ENCODE results near the gene DHX8.

DNA sequence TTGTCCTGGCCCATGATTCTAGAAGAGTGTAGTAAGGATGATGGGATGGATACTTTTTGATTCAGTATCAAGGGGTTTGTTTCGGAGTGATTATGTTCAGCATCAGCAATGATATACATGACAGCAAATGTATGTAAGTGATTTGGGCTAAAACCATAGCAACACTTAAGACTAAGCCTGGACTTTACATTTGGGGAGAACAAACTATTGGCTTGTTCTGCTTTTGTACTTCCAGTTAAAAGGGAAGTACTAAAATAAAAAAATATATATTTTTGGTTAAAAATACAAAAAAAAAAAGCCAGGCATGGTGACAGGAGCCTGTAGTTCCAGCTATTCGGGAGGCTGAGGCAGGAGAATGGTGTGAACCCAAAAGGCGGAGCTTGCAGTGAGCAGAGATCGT lies 20.5 kb upstream of the DHX8 start:
- TF ChIP-seq, protein P1, sequence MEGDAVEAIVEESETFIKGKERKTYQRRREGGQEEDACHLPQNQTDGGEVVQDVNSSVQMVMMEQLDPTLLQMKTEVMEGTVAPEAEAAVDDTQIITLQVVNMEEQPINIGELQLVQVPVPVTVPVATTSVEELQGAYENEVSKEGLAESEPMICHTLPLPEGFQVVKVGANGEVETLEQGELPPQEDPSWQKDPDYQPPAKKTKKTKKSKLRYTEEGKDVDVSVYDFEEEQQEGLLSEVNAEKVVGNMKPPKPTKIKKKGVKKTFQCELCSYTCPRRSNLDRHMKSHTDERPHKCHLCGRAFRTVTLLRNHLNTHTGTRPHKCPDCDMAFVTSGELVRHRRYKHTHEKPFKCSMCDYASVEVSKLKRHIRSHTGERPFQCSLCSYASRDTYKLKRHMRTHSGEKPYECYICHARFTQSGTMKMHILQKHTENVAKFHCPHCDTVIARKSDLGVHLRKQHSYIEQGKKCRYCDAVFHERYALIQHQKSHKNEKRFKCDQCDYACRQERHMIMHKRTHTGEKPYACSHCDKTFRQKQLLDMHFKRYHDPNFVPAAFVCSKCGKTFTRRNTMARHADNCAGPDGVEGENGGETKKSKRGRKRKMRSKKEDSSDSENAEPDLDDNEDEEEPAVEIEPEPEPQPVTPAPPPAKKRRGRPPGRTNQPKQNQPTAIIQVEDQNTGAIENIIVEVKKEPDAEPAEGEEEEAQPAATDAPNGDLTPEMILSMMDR (IDR thresholded peaks at IDR 0.05): no peak
- no peak for TF ChIP-seq ZFX (IDR thresholded peaks at IDR 0.05; ENCODE audit: borderline replicate concordance)

Data from 22Rv1 (cell line).